ENCODE results near the gene DNAJC3.

DNAJC3 gene

DNA sequence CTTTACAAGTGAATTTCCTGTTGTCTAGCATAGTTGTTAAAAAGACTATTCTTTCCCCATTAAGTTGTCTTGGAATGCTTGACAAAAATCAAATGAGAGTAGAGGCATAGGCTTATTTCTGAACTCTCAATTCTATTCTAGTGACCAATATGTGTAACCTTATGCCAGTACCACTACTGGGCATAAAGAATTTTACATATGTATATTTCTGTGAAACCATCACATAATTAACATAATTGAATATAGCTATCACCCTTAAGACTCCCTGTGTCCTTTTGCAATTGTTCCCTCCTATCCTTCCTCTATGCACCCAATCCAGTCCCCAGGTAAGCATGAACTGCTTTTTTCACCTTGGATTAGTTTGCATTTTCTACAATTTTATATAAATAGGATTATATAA is 165.0 kb downstream of the DNAJC3 start:
- no peak for DNase-seq
- ChIA-PET POLR2A (no interaction called here), CTCF (no interaction called here)
- no peak overlapping the region for H3K4me3 ChIP-seq (ENCODE audit: control insufficient read depth in 1 of 7, extremely low read depth in 1 of 7, insufficient read depth in 4 of 7, low read depth in 2 of 7, low read length in 6 of 7)
- no peaks in the 10 kb centered on the region for H3K27me3 ChIP-seq (replicated peaks in 2 of 5; ENCODE audit: control insufficient read depth in 4 of 5, insufficient read depth in 5 of 5, low read length in 4 of 5)
- H3K36me3 ChIP-seq (ENCODE audit: control insufficient read depth in 4 of 4, insufficient read depth in 4 of 4, low read length in 3 of 4), result no peaks in the 10 kb centered on the region
- H3K4me1 ChIP-seq (ENCODE audit: control extremely low read depth in 1 of 4, control insufficient read depth in 4 of 4, insufficient read depth in 4 of 4, low read length in 3 of 4), result no peaks in the 10 kb centered on the region
- no peak overlapping the region for H3K27ac ChIP-seq (ENCODE audit: insufficient read depth in 1 of 2, low read depth in 1 of 2, low read length in 2 of 2, poor library complexity in 1 of 2, severe bottlenecking in 2 of 2)
- H3K9me3 ChIP-seq (ENCODE audit: control extremely low read depth in 1 of 5, control insufficient read depth in 4 of 5, insufficient read depth in 2 of 5, low read depth in 1 of 5, low read length in 4 of 5), result peaks cover 0 to 13% (median 3%) of the 10 kb centered on the region in 5 experiments

DNA sequence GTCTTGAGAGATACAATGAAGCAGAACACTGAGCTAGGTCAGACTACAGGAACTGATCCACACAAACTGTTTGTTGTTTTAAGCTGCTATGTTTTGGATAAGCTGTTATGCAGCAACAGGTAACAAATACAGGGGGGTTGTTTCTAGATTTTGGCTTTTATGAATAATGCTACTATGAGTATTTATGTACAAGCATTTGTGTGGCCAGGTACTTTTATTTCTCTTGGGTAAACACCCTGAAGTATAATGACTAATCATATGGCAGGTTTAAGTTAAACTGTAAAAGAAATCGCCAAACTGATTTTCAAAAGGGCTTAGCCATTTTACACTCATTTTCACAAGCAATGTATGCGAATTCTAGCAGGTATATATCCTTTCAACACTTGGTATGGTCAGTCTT is 166.0 kb downstream of the DNAJC3 start:
- CTCF ChIA-PET, result interaction anchor here (1.6 kb wide), 1 partner anchor 8 kb away, joined by 3 read pairs; no protein-coding TSS in a partner anchor
- DNase-seq, result no peak
- H3K4me3 ChIP-seq (ENCODE audit: control insufficient read depth in 1 of 7, extremely low read depth in 1 of 7, insufficient read depth in 4 of 7, low read depth in 2 of 7, low read length in 6 of 7), result no peak overlapping the region
- POLR2A ChIA-PET, result no interaction called here
- no peaks in the 10 kb centered on the region for H3K4me1 ChIP-seq (ENCODE audit: control extremely low read depth in 1 of 4, control insufficient read depth in 4 of 4, insufficient read depth in 4 of 4, low read length in 3 of 4)
- no peaks in the 10 kb centered on the region for H3K36me3 ChIP-seq (ENCODE audit: control insufficient read depth in 4 of 4, insufficient read depth in 4 of 4, low read length in 3 of 4)
- H3K27ac ChIP-seq (ENCODE audit: insufficient read depth in 1 of 2, low read depth in 1 of 2, low read length in 2 of 2, poor library complexity in 1 of 2, severe bottlenecking in 2 of 2), result no peak overlapping the region
- no peaks in the 10 kb centered on the region for H3K27me3 ChIP-seq (replicated peaks in 2 of 5; ENCODE audit: control insufficient read depth in 4 of 5, insufficient read depth in 5 of 5, low read length in 4 of 5)
- peaks cover 0 to 13% (median 3%) of the 10 kb centered on the region in 5 experiments for H3K9me3 ChIP-seq (ENCODE audit: control extremely low read depth in 1 of 5, control insufficient read depth in 4 of 5, insufficient read depth in 2 of 5, low read depth in 1 of 5, low read length in 4 of 5)
- WGBS (ENCODE audit: insufficient coverage), result 100% methylated on average over 1 of the region's 2 CpGs

All from common myeloid progenitor, CD34-positive (primary cell).